Measurements from ENCODE around the gene SH3D21. TPM values are rescaled to one million over a fixed set of nuclear protein-coding genes. Genes with fewer than 3 reads are reported as not detected.

The SH3D21 gene
- total RNA-seq, 2 experiments from 2014 or later = 2.3 to 2.7 TPM

GRCh38 chr1:36367066-36367465 is 60.9 kb downstream of the SH3D21 start:
- DNase-seq = peak; percentile 38
- H3K27me3 Mint-ChIP-seq (ENCODE audit: low read depth) = no peaks in the 10 kb centered on the region
- CTCF ChIA-PET = interaction anchor here (0.9 to 5.1 kb wide), 23 partner anchors 8 to 277 kb away, joined by 3 to 53 read pairs (median 8); partner anchors contain the start of genes EVA1B, LSM10, SH3D21 and TRAPPC3
- peaks cover 3% of the 10 kb centered on the region for H3K36me3 Mint-ChIP-seq (ENCODE audit: low read depth)
- H3K9me3 Mint-ChIP-seq = no peaks in the 10 kb centered on the region
- H3K4me1 Mint-ChIP-seq (ENCODE audit: low read depth) = peaks cover 47% of the 10 kb centered on the region
- intact Hi-C loops (cut with micrococcal nuclease) = no loop called here
- no peak overlapping the region for H3K4me3 Mint-ChIP-seq
- H3K27ac Mint-ChIP-seq = peak overlapping the region; percentile 89

- intact Hi-C loops (cut with micrococcal nuclease) = loop anchor here (2.0 kb wide), 1 partner anchor 17 kb away; no protein-coding TSS in a partner anchor
- Mint-ChIP-seq H3K4me1 (ENCODE audit: low read depth) (peaks cover 52% of the 10 kb centered on the region), H3K27me3 (ENCODE audit: low read depth) (no peaks in the 10 kb centered on the region), H3K36me3 (ENCODE audit: low read depth) (peaks cover 3% of the 10 kb centered on the region), H3K27ac (peak overlapping the region; percentile 89), H3K4me3 (no peak overlapping the region), H3K9me3 (no peaks in the 10 kb centered on the region)
- CTCF ChIA-PET = interaction anchor here (0.5 to 5.1 kb wide), 19 partner anchors 9 to 218 kb away, joined by 3 to 53 read pairs (median 5); partner anchors contain the start of genes EVA1B, LSM10, OSCP1 and TRAPPC3
- DNase-seq = no peak
These were observed 61.6 kb downstream of the SH3D21 start for GRCh38 chr1:36367798-36368197.

- DNase-seq = peak; percentile 93
- CTCF ChIA-PET = interaction anchor here (0.6 to 5.1 kb wide), 22 partner anchors 9 to 256 kb away, joined by 3 to 53 read pairs (median 4); partner anchors contain the start of genes LSM10, OSCP1 and TRAPPC3
- Mint-ChIP-seq H3K9me3 (no peaks in the 10 kb centered on the region), H3K4me1 (ENCODE audit: low read depth) (peaks cover 67% of the 10 kb centered on the region), H3K27ac (peak overlapping the region; percentile 65), H3K27me3 (ENCODE audit: low read depth) (no peaks in the 10 kb centered on the region), H3K4me3 (no peak overlapping the region), H3K36me3 (ENCODE audit: low read depth) (peaks cover 2% of the 10 kb centered on the region)
- intact Hi-C loops (cut with micrococcal nuclease) = loop anchor here (1.0 to 2.0 kb wide), 7 partner anchors 18 to 220 kb away; partner anchors contain the start of genes EVA1B and TRAPPC3
These were observed 63.1 kb downstream of the SH3D21 start for GRCh38 chr1:36369061-36369861.

Other genes starting within 250 kb of the SH3D21 start
- gene TEKT2, start 222.3 kb upstream of the SH3D21 start, total RNA-seq = not detected
- gene ADPRS, start 217.5 kb upstream of the SH3D21 start, total RNA-seq = 10 to 100 TPM; 23.2 to 24.6 TPM
- under 1 TPM in 1 of 2 experiments, not detected in 1; 0.07 TPM for gene COL8A2, start 181.1 kb upstream of the SH3D21 start, total RNA-seq
- 10 to 100 TPM; 35.9 to 37.6 TPM for gene TRAPPC3, start 156.9 kb upstream of the SH3D21 start, total RNA-seq
- gene MAP7D1, start 150.2 kb upstream of the SH3D21 start, total RNA-seq = 100 to 1,000 TPM; 106 TPM
- 100 to 1,000 TPM; 128 to 133 TPM for gene THRAP3, start 81.9 kb upstream of the SH3D21 start, total RNA-seq
- 1 to 10 TPM; 1.9 to 2.1 TPM for gene EVA1B, start 17.3 kb downstream of the SH3D21 start, total RNA-seq
- gene STK40, start 79.6 kb downstream of the SH3D21 start, total RNA-seq = 10 to 100 TPM; 39.6 to 40.6 TPM
- gene LSM10, start 91.5 kb downstream of the SH3D21 start, total RNA-seq = 10 to 100 TPM; 33.5 to 36.5 TPM
- 1 to 10 TPM; 2.2 to 2.6 TPM for gene OSCP1, start 144.1 kb downstream of the SH3D21 start, total RNA-seq
- gene MRPS15, start 158.0 kb downstream of the SH3D21 start, total RNA-seq = 100 to 1,000 TPM; 122 to 141 TPM
- under 1 TPM; 0.19 to 0.25 TPM for gene CSF3R, start 176.5 kb downstream of the SH3D21 start, total RNA-seq

All from activated naive CD4-positive, alpha-beta T cell treated with anti-CD3 and anti-CD28 coated beads for 36 hours (primary cell).